Endothelial cell of umbilical vein (primary cell): ENCODE results near the gene CDC37. TPM values are rescaled to one million over a fixed set of nuclear protein-coding genes. Genes with fewer than 3 reads are reported as not detected.

Source experiments
- BruUV-seq: library from RNA; stranded (reverse); fragments of 400-500 nt; replicated peaks from 2 replicates; lab custom pipeline; 2021; lab: Mats Ljungman, UMichigan
- CTCF ChIA-PET: fragments of 300-600, 350-600 bp; sonication (Branson Sonifier 250); formaldehyde crosslinking; loops from one replicate; lab custom pipeline; 2021; ENCODE audit warnings: antibody characterized with exemption, inconsistent platforms; lab: Charles Lee
- POLR2A ChIA-PET: fragments of 300-600, 350-600 bp; sonication (Branson Sonifier 250); formaldehyde crosslinking; loops from one replicate; lab custom pipeline; 2021; ENCODE audit warnings: antibody characterized with exemption, inconsistent platforms; lab: Charles Lee
- DNase-seq: peaks from one replicate; pipeline ENCODE4 v3.0.0-alpha.2; 2011; ENCODE audit warnings: low read depth, low spot score
- FAIRE-seq: peaks from 2 replicates; lab custom pipeline; 2011; peaks lifted over from hg19 to GRCh38; lab: Jason Lieb, UNC
- H2AFZ ChIP-seq: 2 replicates; pipeline ENCODE4 v1.6.0; 2012; ENCODE audit warnings: low read depth, low read length, control low read depth, inconsistent platforms
- H3K27ac ChIP-seq: 2 replicates; pipeline ENCODE4 v1.5.1; 2011; ENCODE audit warnings: low read depth, mild to moderate bottlenecking, control low read depth, low read length, moderate library complexity; ENCODE audit not compliant: insufficient read depth
- H3K27me3 ChIP-seq, 2 experiments: 2 replicates each; pipeline versions ENCODE4 v1.6.0 to v1.6.1; 2011; ENCODE audit warnings: low read length in 2 of 2, mixed read lengths in 1 of 2; ENCODE audit not compliant: control insufficient read depth in 2 of 2, insufficient read depth in 2 of 2
- H3K36me3 ChIP-seq, 2 experiments: 2 replicates in 1 of 2; 3 replicates in 1 of 2; pipeline ENCODE4 v1.5.1; 2011; ENCODE audit warnings: low read length in 2 of 2, mild to moderate bottlenecking in 1 of 2, moderate library complexity in 1 of 2; ENCODE audit not compliant: control insufficient read depth in 2 of 2, insufficient read depth in 2 of 2; ENCODE audit errors: extremely low read depth in 1 of 2
- H3K4me1 ChIP-seq: 3 replicates; pipeline ENCODE4 v1.5.1; 2011; ENCODE audit warnings: mild to moderate bottlenecking, low read length; ENCODE audit not compliant: control insufficient read depth, insufficient read depth; ENCODE audit errors: extremely low read depth
- H3K4me2 ChIP-seq: 2 replicates; pipeline ENCODE4 v1.6.1; 2011; ENCODE audit warnings: low read length, control low read depth, mixed read lengths; ENCODE audit not compliant: insufficient read depth
- H3K4me3 ChIP-seq, 3 experiments: fragments of 200-600 bp in 1 of 3; sonication (generic), shearing (Covaris generic) in 1 of 3; replicated peaks in 1 of 3; 2 replicates each; pipeline ENCODE4 v1.5.1; 2011 to 2016; ENCODE audit warnings: control low read depth in 3 of 3, low read length in 3 of 3, mild to moderate bottlenecking in 2 of 3, inconsistent platforms in 1 of 3, low read depth in 1 of 3, moderate library complexity in 1 of 3; ENCODE audit not compliant: insufficient read depth in 1 of 3
- H3K79me2 ChIP-seq: 2 replicates; pipeline ENCODE4 v1.6.0; 2012; ENCODE audit warnings: low read length, inconsistent platforms; ENCODE audit not compliant: control insufficient read depth, insufficient read depth
- H3K9ac ChIP-seq: replicated peaks from 2 replicates; pipeline ENCODE3; 2011; ENCODE audit warnings: low read length, control low read depth; ENCODE audit not compliant: insufficient read depth; ENCODE audit errors: extremely low read depth
- H3K9me1 ChIP-seq: replicated peaks from 3 replicates; pipeline ENCODE4 v1.6.0; 2011; ENCODE audit warnings: mild to moderate bottlenecking, low read length; ENCODE audit not compliant: control insufficient read depth, insufficient read depth; ENCODE audit errors: extremely low read depth
- H3K9me3 ChIP-seq: replicated peaks from 2 replicates; pipeline ENCODE4 v1.5.1; 2012; ENCODE audit warnings: low read length, inconsistent platforms; ENCODE audit not compliant: control insufficient read depth, insufficient read depth
- H4K20me1 ChIP-seq: replicated peaks from 2 replicates; pipeline ENCODE3; 2011; ENCODE audit warnings: mild to moderate bottlenecking, low read length; ENCODE audit not compliant: control insufficient read depth, insufficient read depth; ENCODE audit errors: extremely low read depth
- CTCF ChIP-seq, 2 donors: IDR thresholded peaks; 1 replicate in 1 of 2; 2 replicates in 1 of 2; pipeline ENCODE4 v1.5.1; 2011; ENCODE audit warnings: low read length in 2 of 2, mild to moderate bottlenecking in 2 of 2, moderate library complexity in 2 of 2, control low read depth in 1 of 2, inconsistent platforms in 1 of 2, low read depth in 1 of 2; ENCODE audit not compliant: insufficient read depth in 1 of 2; ENCODE audit errors: extremely low read depth in 1 of 2
- EZH2 ChIP-seq: IDR thresholded peaks from 2 replicates; pipeline ENCODE4 v1.6.1; 2012; ENCODE audit warnings: borderline replicate concordance, low read depth, mild to moderate bottlenecking, moderate library complexity, low read length, inconsistent platforms; ENCODE audit not compliant: severe bottlenecking
- FOS ChIP-seq: IDR thresholded peaks from 2 replicates; pipeline ENCODE4 v1.6.1; 2011; ENCODE audit warnings: mild to moderate bottlenecking, low read length, moderate library complexity, borderline replicate concordance; ENCODE audit not compliant: insufficient read depth
- JUN ChIP-seq: IDR thresholded peaks from 2 replicates; pipeline ENCODE4 v1.6.1; 2011; ENCODE audit warnings: borderline replicate concordance, low read depth; ENCODE audit not compliant: insufficient read length, insufficient read depth
- MYC ChIP-seq: IDR thresholded peaks from one replicate; pipeline ENCODE4 v1.6.1; 2011; ENCODE audit warnings: mild to moderate bottlenecking, low read depth, low read length
- dilution Hi-C: fragments of 300-500 bp; cut with MboI; formaldehyde crosslinking; loops from one replicate; pipeline ENCODE4 v1.15.0; 2019; ENCODE audit warnings: low sequenced_read_pairs; ENCODE audit not compliant: extremely low pct_ligation_motif_present
- intact Hi-C: fragments of 100-400 bp; cut with micrococcal nuclease; formaldehyde crosslinking; loops from one replicate; pipeline ENCODE4 v1.10.0; 2022
- polyA plus RNA-seq, 4 experiments: library from polyadenylated mRNA; depleted of rRNA in 3 of 4; stranded (reverse) in 3 of 4; unstranded in 1 of 4; fragments of >200 nt; gene quantifications; 2 replicates each; pipeline versions ENCODE4 v1.2.1 to v1.2.3, GENCODE V29; 2011 to 2012; ENCODE audit warnings: missing spikeins in 1 of 4
- total RNA-seq: library from RNA; stranded (reverse); gene quantifications from 2 replicates; pipeline ENCODE4 v1.2.3, GENCODE V29; 2021

The CDC37 gene
- total and polyA plus RNA-seq, 2 donors (not counting 3 experiments of a cell fraction or from before 2014, with no cell fraction given) = 300 to 372 TPM

- ChIA-PET CTCF (interaction anchor here (0.7 to 7.5 kb wide), 5 partner anchors 7 to 160 kb away, joined by 3 to 108 read pairs (median 4); partner anchors contain the start of gene CDC37), POLR2A (interaction anchor here (0.8 kb wide), 1 partner anchor 9 kb away, joined by 5 read pairs; no protein-coding TSS in a partner anchor)
- Histone ChIP-seq H3K9me1 (no peaks in the 10 kb centered on the region), H3K4me3 (no peak overlapping the region), H3K27me3 (peaks cover 46 to 50% of the 10 kb centered on the region in 2 experiments), H3K9me3 (no peaks in the 10 kb centered on the region), H3K79me2 (no peaks in the 10 kb centered on the region), H3K36me3 (no peaks in the 10 kb centered on the region), H3K27ac (no peak overlapping the region), H4K20me1 (no peaks in the 10 kb centered on the region), H3K9ac (no peak overlapping the region), H3K4me1 (peaks cover 14% of the 10 kb centered on the region), H3K4me2 (no peak overlapping the region), H2AFZ (no peak overlapping the region)
- TF ChIP-seq FOS = no peak
- no peak for TF ChIP-seq CTCF (IDR thresholded peaks at IDR 0.05; ENCODE audit: extremely low read depth in 1 of 2, insufficient read depth in 1 of 2, low read depth in 1 of 2, low read length in 2 of 2)
- TF ChIP-seq MYC = no peak
- TF ChIP-seq JUN = no peak
- intact Hi-C loops (loop anchor here (5.0 kb wide), 1 partner anchor 149 kb away; the partner anchor contains the start of genes CDKN2D and KRI1), dilution Hi-C loops (no loop called here)
- DNase-seq (no peak), FAIRE-seq (no peak)
- BruUV-seq = no TSS peak
Measured at GRCh38 chr19:10418485-10419199, 15.3 kb upstream of the CDC37 start.

- H3K4me3 ChIP-seq = no peak overlapping the region
- no peak overlapping the region for H3K4me2 ChIP-seq
- no TSS peak for BruUV-seq
- intact Hi-C loops (loop anchor here (5.0 kb wide), 1 partner anchor 149 kb away; the partner anchor contains the start of genes CDKN2D and KRI1), dilution Hi-C loops (no loop called here)
- no peak overlapping the region for H2AFZ ChIP-seq
- H3K27ac ChIP-seq = no peak overlapping the region
- H3K9me3 ChIP-seq = no peaks in the 10 kb centered on the region
- H3K36me3 ChIP-seq = no peaks in the 10 kb centered on the region
- FAIRE-seq = no peak
- peaks cover 14% of the 10 kb centered on the region for H3K4me1 ChIP-seq
- H3K9me1 ChIP-seq = no peaks in the 10 kb centered on the region
- DNase-seq = no peak
- peak; percentile 61 for TF ChIP-seq EZH2
- TF ChIP-seq FOS = no peak
- H3K9ac ChIP-seq = no peak overlapping the region
- no peaks in the 10 kb centered on the region for H3K79me2 ChIP-seq
- POLR2A ChIA-PET = interaction anchor here (0.8 kb wide), 1 partner anchor 10 kb away, joined by 5 read pairs; no protein-coding TSS in a partner anchor
- CTCF ChIA-PET = interaction anchor here (0.7 to 7.5 kb wide), 5 partner anchors 8 to 159 kb away, joined by 3 to 108 read pairs (median 4); partner anchors contain the start of gene CDC37
- H3K27me3 ChIP-seq = peaks cover 46% of the 10 kb centered on the region in 2 experiments
- H4K20me1 ChIP-seq = no peaks in the 10 kb centered on the region
Measured at GRCh38 chr19:10418235-10418484, 14.8 kb upstream of the CDC37 start.
